ELR (cell line): ENCODE data around the gene ZNF492.
A peak's percentile ranks its signal among the peaks of the same experiment; 100 is the strongest.
"Not testable (repeated sequence)": the region's sequence is repeated elsewhere in the genome, so short reads cannot be mapped to it uniquely, and the experiment has no call there.

Experiments used
- DNase-seq: peaks from one replicate; pipeline ENCODE4 v3.0.0-alpha.2; 2015; ENCODE audit warnings: low read depth

ZNF492 gene

GRCh38 chr19:22617614-22618320, 16.4 kb upstream of the ZNF492 start:
- no peak for DNase-seq

- DNase-seq: no peak
Measured at GRCh38 chr19:22619371-22619770, 14.8 kb upstream of the ZNF492 start.

GRCh38 chr19:22619932-22620331, 14.2 kb upstream of the ZNF492 start:
- DNase-seq: no peak

GRCh38 chr19:22620401-22620800, 13.7 kb upstream of the ZNF492 start:
- no peak for DNase-seq

- DNase-seq: no peak
Measured at GRCh38 chr19:22620912-22621311, 13.2 kb upstream of the ZNF492 start.

- DNase-seq: no peak
Measured at GRCh38 chr19:22622020-22622419, 12.1 kb upstream of the ZNF492 start.

GRCh38 chr19:22622901-22623840, 11.0 kb upstream of the ZNF492 start:
- no peak for DNase-seq

- no peak for DNase-seq
Measured at GRCh38 chr19:22623841-22624221, 10.3 kb upstream of the ZNF492 start.

GRCh38 chr19:22625266-22626035, 8.7 kb upstream of the ZNF492 start:
- no peak for DNase-seq

- DNase-seq: no peak
Measured at GRCh38 chr19:22627526-22627925, 6.6 kb upstream of the ZNF492 start.

- DNase-seq: no peak
Measured at GRCh38 chr19:22628401-22628800, 5.7 kb upstream of the ZNF492 start.

- DNase-seq: peak; percentile 3
Measured at GRCh38 chr19:22634450-22634827, 315 bp downstream of the ZNF492 start.

GRCh38 chr19:22685493-22685892, 51.4 kb downstream of the ZNF492 start:
- not testable (repeated sequence) for DNase-seq

GRCh38 chr19:22702661-22703060, 68.5 kb downstream of the ZNF492 start:
- DNase-seq: not testable (repeated sequence)

GRCh38 chr19:22703096-22703495, 69.0 kb downstream of the ZNF492 start:
- not testable (repeated sequence) for DNase-seq

- no peak for DNase-seq
Measured at GRCh38 chr19:22708983-22709382, 74.9 kb downstream of the ZNF492 start.
